Breast epithelium (tissue), 3 donors: ENCODE data around the gene VIL1.

Experiments
- CTCF ChIP-seq, 3 donors: fragments of 450-650 bp; IDR thresholded peaks; one replicate each; pipeline ENCODE4 v1.5.1; 2016 to 2017; ENCODE audit warnings: antibody characterized with exemption in 3 of 3, mild to moderate bottlenecking in 3 of 3, moderate library complexity in 3 of 3
- POLR2A ChIP-seq: fragments of 450-650 bp; IDR thresholded peaks from one replicate; pipeline ENCODE4 v1.6.1; 2016; ENCODE audit warnings: antibody characterized with exemption, mild to moderate bottlenecking, moderate library complexity

GRCh38 chr2:218418321-218418716 lies 604 bp upstream of the VIL1 start:
- TF ChIP-seq CTCF (IDR thresholded peaks at IDR 0.05), result no peak
- TF ChIP-seq POLR2A, result no peak
